ENCODE results near the gene ATRN.

- TF ChIP-seq CTCF (conservative IDR thresholded peaks at IDR 0.05) = no peak
- TF ChIP-seq ZFX (IDR thresholded peaks at IDR 0.05) = no peak
These were observed 48.8 kb upstream of the ATRN start for GRCh38 chr20:3421985-3422384.

Measured in C4-2B (cell line).